Activated naive CD8-positive, alpha-beta T cell treated with anti-CD3 and anti-CD28 coated beads for 36 hours (primary cell): ENCODE results near the gene JOSD1. TPM values are rescaled to one million over a fixed set of nuclear protein-coding genes. Genes with fewer than 3 reads are reported as not detected.
A peak's percentile ranks its signal among the peaks of the same experiment; 100 is the strongest.

Experiments
- DNase-seq: peaks from one replicate; pipeline ENCODE4 v3.0.0; 2021
- H3K27ac Mint-ChIP-seq: one replicate; pipeline ENCODE4 v1.8.0; 2022; ENCODE audit warnings: mild to moderate bottlenecking, moderate library complexity, mixed read lengths
- H3K27me3 Mint-ChIP-seq: one replicate; pipeline ENCODE4 v1.8.0; 2022; ENCODE audit warnings: mild to moderate bottlenecking, mixed read lengths
- H3K36me3 Mint-ChIP-seq: one replicate; pipeline ENCODE4 v1.8.0; 2021; ENCODE audit warnings: mild to moderate bottlenecking, mixed read lengths
- H3K4me1 Mint-ChIP-seq: one replicate; pipeline ENCODE4 v1.8.0; 2021; ENCODE audit warnings: mixed read lengths
- H3K4me3 Mint-ChIP-seq: one replicate; pipeline ENCODE4 v1.8.0; 2022; ENCODE audit warnings: mild to moderate bottlenecking, moderate library complexity, mixed read lengths
- H3K9me3 Mint-ChIP-seq: one replicate; pipeline ENCODE4 v1.8.0; 2022; ENCODE audit warnings: mixed read lengths
- total RNA-seq, 2 experiments: library from RNA; stranded (reverse); gene quantifications; one replicate each; pipeline ENCODE4 v1.2.3, GENCODE V29; 2021

JOSD1 gene
- total RNA-seq, 2 experiments from 2014 or later, result 79.4 to 83.7 TPM

DNA sequence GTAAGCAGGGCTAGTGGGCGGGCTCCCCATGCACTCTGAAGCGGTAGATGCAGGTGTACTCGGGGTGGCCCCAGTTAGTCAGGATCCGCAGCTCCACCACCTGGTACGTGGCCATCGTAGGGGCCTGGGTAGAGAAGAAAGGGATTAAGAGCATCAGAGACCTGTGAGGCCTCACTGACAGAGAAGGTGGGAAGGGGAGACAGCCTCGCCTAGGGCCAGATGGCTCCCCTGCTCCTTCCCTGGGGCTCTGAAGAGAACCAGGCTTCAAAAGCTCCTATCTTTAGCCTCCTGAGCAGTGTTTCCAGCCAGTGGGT, 35.5 kb upstream of the JOSD1 start:
- Mint-ChIP-seq H3K27me3 (no peaks in the 10 kb centered on the region), H3K27ac (peak overlapping the region; percentile 72), H3K4me1 (peaks cover 51% of the 10 kb centered on the region), H3K9me3 (no peaks in the 10 kb centered on the region), H3K4me3 (no peak overlapping the region), H3K36me3 (peaks cover 16% of the 10 kb centered on the region)
- DNase-seq, result no peak

GRCh38 chr22:38735465-38736256, 34.9 kb upstream of the JOSD1 start:
- peaks cover 17% of the 10 kb centered on the region for H3K36me3 Mint-ChIP-seq
- no peak for DNase-seq

GRCh38 chr22:38735126-38735464, 34.4 kb upstream of the JOSD1 start:
- Mint-ChIP-seq H3K27ac (peak overlapping the region; percentile 72), H3K4me3 (no peak overlapping the region), H3K9me3 (no peaks in the 10 kb centered on the region), H3K27me3 (no peaks in the 10 kb centered on the region), H3K36me3 (peaks cover 20% of the 10 kb centered on the region), H3K4me1 (peaks cover 53% of the 10 kb centered on the region)
- DNase-seq, result no peak

More at GRCh38 chr22:38735465-38736256, 34.9 kb upstream of the JOSD1 start:
- Mint-ChIP-seq H3K27me3 (no peaks in the 10 kb centered on the region), H3K4me1 (peaks cover 52% of the 10 kb centered on the region), H3K27ac (peak overlapping the region; percentile 72), H3K9me3 (no peaks in the 10 kb centered on the region), H3K4me3 (no peak overlapping the region)

DNA sequence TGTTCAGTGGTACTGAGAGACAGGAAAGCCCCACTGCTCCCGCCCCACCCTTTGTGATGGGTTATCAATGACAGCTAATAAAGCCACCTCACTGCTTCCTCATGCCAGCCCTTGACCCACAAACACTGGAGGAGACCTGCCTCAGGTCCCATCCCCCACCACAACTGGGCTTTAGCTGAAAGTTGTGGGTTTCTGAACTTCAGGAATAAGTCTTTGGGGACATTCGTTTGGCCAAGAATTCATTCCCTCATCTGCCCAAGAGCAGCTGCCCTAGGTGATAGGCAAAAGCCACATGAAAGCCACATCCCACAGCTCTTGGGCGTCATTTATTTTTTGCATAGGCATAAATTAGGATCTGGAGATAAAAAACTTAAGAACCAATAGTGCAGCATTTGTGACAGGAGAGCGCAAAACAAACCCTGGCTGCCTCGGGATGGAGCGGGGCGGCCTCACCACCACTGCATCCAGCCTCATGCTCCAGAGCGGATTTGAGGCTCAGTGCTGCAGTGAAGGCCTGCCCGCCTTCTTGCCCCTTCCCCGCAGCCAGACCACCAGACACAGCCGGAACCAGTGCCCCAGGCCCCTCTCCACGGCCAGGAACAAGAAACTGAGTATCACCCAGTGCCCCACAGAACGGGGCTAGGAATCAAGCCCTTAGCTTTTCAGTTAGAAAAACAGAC, 33.8 kb upstream of the JOSD1 start:
- H3K36me3 Mint-ChIP-seq, result peaks cover 21% of the 10 kb centered on the region
- DNase-seq, result no peak
- H3K4me3 Mint-ChIP-seq, result peak overlapping the region; percentile 0
- peak overlapping the region; percentile 72 for H3K27ac Mint-ChIP-seq
- no peaks in the 10 kb centered on the region for H3K9me3 Mint-ChIP-seq
- H3K27me3 Mint-ChIP-seq, result no peaks in the 10 kb centered on the region
- peaks cover 48% of the 10 kb centered on the region for H3K4me1 Mint-ChIP-seq

DNA sequence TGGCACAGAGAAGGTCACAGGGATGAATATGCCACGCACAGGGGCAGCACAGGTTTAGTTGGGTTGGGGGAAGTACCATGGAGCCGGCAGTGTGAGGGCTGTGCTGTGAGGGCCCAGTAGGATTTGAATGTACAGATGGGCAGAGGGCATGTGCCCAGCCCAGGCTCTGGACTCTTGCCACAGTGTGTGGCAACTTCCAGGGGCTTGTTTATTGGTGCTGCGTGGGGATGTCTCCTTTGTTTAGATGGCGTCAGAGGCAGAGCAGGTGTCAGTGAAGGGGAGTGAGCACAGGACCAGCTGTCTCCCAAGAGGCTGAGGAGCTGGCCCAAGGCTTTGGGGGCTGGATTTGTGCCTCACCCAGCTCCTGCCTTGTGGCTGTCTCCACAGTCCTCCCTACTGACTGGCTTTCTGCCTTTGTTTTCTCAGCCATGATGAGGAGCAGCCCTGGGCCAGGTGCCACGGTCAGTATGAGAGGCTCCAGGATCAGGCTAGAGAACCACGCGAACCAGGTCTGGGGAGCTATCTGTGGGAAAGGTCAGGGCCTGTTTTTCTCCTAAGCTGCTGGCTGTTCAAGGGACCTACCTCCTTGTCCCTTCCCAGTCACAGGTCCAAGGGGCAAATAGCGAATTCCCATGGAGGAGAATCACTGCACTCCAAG, 33.1 kb upstream of the JOSD1 start:
- Mint-ChIP-seq H3K27me3 (no peaks in the 10 kb centered on the region), H3K4me3 (no peak overlapping the region), H3K27ac (peak overlapping the region; percentile 72), H3K9me3 (no peaks in the 10 kb centered on the region), H3K4me1 (peaks cover 48% of the 10 kb centered on the region), H3K36me3 (peaks cover 21% of the 10 kb centered on the region)
- DNase-seq, result no peak

- H3K4me3 Mint-ChIP-seq, result no peak overlapping the region
- H3K9me3 Mint-ChIP-seq, result no peaks in the 10 kb centered on the region
- H3K4me1 Mint-ChIP-seq, result peaks cover 47% of the 10 kb centered on the region
- peak overlapping the region; percentile 72 for H3K27ac Mint-ChIP-seq
- DNase-seq, result peak; percentile 53
- H3K27me3 Mint-ChIP-seq, result no peaks in the 10 kb centered on the region
- peaks cover 21% of the 10 kb centered on the region for H3K36me3 Mint-ChIP-seq
These were observed 32.6 kb upstream of the JOSD1 start for GRCh38 chr22:38733329-38733723.

GRCh38 chr22:38732251-38732815, 31.6 kb upstream of the JOSD1 start:
- no peaks in the 10 kb centered on the region for H3K27me3 Mint-ChIP-seq
- no peak overlapping the region for H3K4me3 Mint-ChIP-seq
- H3K27ac Mint-ChIP-seq, result peak overlapping the region; percentile 22
- peaks cover 37% of the 10 kb centered on the region for H3K4me1 Mint-ChIP-seq
- no peaks in the 10 kb centered on the region for H3K9me3 Mint-ChIP-seq
- no peak for DNase-seq
- peaks cover 19% of the 10 kb centered on the region for H3K36me3 Mint-ChIP-seq

DNA sequence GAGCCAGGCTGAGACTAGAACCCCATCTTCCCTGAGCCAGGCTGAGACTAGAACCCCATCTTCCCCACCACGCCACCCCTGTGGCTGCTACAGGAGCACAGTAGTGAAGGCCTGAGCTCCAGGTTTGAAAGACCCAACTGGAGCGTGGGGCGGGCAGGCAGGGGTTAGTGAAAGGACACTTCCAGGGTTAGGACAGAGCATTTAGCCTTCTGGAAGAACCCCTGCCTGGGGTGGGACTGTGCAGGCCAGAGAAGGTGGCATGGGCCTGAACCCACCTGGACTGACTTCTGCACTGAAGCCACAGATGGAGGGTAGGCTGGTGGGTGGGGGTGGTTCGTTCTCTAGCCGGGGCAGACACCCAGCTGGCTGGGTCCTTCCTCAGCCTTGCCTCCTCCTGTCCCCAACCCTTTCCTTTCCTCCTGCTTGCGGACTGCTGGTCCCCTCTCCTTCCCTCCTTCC, 31.0 kb upstream of the JOSD1 start:
- Mint-ChIP-seq H3K36me3 (peaks cover 18% of the 10 kb centered on the region), H3K4me3 (no peak overlapping the region), H3K27me3 (no peaks in the 10 kb centered on the region), H3K27ac (peak overlapping the region; percentile 22), H3K4me1 (peaks cover 33% of the 10 kb centered on the region), H3K9me3 (no peaks in the 10 kb centered on the region)
- DNase-seq, result no peak

GRCh38 chr22:38730411-38730871, 29.7 kb upstream of the JOSD1 start:
- no peak for DNase-seq
- Mint-ChIP-seq H3K36me3 (peaks cover 19% of the 10 kb centered on the region), H3K9me3 (no peaks in the 10 kb centered on the region), H3K27ac (peak overlapping the region; percentile 34), H3K4me3 (no peak overlapping the region), H3K4me1 (peaks cover 26% of the 10 kb centered on the region), H3K27me3 (no peaks in the 10 kb centered on the region)

DNA sequence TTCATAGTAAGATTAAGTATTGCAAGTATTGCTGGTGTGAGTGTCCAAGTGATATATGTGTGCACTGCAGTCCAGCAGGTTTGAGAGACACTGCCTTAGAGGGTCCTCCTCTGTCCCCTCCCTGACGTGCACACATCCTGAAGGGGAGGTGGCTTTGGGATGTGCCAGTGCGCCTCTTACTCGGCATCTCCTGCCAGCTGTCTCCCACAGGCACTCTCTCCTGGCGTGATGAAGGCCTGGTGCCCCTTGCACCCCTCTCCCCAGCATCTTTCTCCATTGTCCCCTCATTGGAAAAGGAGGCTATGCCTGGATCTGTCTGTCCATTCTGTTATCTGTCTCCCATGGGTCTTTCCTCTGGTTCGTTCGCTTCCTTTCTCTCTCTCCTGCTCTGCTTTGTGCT, 29.2 kb upstream of the JOSD1 start:
- no peak for DNase-seq
- peaks cover 23% of the 10 kb centered on the region for H3K36me3 Mint-ChIP-seq
- H3K9me3 Mint-ChIP-seq, result no peaks in the 10 kb centered on the region
- no peak overlapping the region for H3K4me3 Mint-ChIP-seq
- H3K4me1 Mint-ChIP-seq, result peaks cover 22% of the 10 kb centered on the region
- H3K27ac Mint-ChIP-seq, result no peak overlapping the region
- no peaks in the 10 kb centered on the region for H3K27me3 Mint-ChIP-seq

DNA sequence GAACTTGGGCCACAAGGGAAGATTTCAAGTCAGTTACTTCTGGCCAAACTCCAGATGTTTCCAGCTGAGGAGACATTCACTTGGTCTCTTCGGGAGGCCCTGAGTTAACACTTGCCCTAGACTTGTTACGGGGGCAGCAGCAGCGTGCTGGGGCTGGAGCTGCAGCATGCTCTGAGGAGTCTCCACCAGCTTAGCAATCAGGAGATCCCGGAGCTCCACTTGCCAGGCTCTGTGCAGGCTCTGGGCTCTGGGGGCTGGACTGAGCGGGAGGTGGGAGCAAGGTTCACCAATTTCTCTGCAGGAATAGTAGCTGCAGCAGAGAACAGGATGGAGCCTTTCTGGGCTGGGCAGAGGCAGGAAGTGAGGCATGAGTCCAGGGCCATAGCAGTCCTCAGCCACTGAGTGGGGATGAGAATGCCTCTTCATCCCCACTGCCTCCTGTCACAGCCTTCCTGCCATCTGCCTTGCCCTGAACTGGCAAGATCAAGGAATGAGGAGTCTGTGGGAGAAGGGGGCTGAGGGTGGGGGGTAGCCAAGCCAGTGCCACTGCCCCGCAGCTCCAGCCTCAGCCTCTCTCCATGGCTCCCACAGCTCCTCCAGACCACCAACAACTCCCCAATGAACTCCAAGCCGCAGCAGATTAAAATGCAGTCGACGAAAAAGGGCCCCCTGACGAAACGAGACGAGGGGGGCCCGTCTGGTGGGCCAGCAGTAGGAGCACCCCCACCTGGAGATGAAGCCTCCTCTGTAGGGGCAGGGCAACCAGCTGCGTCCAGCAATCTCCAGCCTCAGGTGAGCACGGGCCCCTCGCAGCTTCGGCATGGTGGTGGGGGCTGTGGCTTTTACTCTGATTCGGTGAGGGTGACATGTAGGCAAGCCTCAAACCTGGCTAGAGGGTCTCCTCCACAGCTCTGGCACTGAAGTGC, 28.4 kb upstream of the JOSD1 start:
- peak overlapping the region; percentile 28 for H3K27ac Mint-ChIP-seq
- H3K9me3 Mint-ChIP-seq, result no peaks in the 10 kb centered on the region
- no peaks in the 10 kb centered on the region for H3K27me3 Mint-ChIP-seq
- no peak for DNase-seq
- peaks cover 22% of the 10 kb centered on the region for H3K4me1 Mint-ChIP-seq
- H3K4me3 Mint-ChIP-seq, result no peak overlapping the region
- H3K36me3 Mint-ChIP-seq, result peaks cover 24% of the 10 kb centered on the region

GRCh38 chr22:38727530-38728451, 27.0 kb upstream of the JOSD1 start:
- no peak overlapping the region for H3K27ac Mint-ChIP-seq
- H3K4me3 Mint-ChIP-seq, result no peak overlapping the region
- peaks cover 9% of the 10 kb centered on the region for H3K4me1 Mint-ChIP-seq
- peaks cover 24% of the 10 kb centered on the region for H3K36me3 Mint-ChIP-seq
- no peaks in the 10 kb centered on the region for H3K27me3 Mint-ChIP-seq
- DNase-seq, result no peak
- no peaks in the 10 kb centered on the region for H3K9me3 Mint-ChIP-seq

- no peak overlapping the region for H3K27ac Mint-ChIP-seq
- H3K9me3 Mint-ChIP-seq, result no peaks in the 10 kb centered on the region
- no peak for DNase-seq
- H3K36me3 Mint-ChIP-seq, result peaks cover 28% of the 10 kb centered on the region
- no peak overlapping the region for H3K4me3 Mint-ChIP-seq
- peaks cover 11% of the 10 kb centered on the region for H3K4me1 Mint-ChIP-seq
- no peaks in the 10 kb centered on the region for H3K27me3 Mint-ChIP-seq
These were observed 26.4 kb upstream of the JOSD1 start for GRCh38 chr22:38727123-38727522.
